GM19023 (cell line): ENCODE measurements around the gene PCGF5.
"Not testable (repeated sequence)": the region's sequence is repeated elsewhere in the genome, so short reads cannot be mapped to it uniquely, and the experiment has no call there.

Source experiments
- ATAC-seq: cut with Tn5 transposase; IDR thresholded peaks from one replicate; pipeline ENCODE4 v1.9.1; 2021; ENCODE audit warnings: mild to moderate bottlenecking, moderate library complexity; ENCODE audit not compliant: unreplicated experiment

The PCGF5 gene

DNA sequence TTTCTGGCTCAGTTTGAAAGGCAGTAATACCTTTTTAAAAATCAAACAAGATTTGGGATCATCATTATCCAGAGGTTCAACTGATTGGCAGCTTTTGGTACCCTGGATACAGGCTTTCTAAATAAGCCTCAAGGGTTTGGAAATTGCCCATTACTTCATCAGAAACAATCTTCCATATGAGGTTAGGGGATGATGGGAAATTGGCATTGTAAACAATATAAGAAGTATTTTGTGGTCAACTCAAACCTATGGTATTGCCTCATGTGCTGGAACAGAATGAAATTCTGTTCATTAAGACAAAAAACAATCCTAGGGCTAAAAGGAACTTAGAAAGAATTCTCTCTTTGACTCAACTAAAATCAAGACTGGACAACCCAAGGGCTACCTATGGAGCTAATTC, 97.1 kb downstream of the PCGF5 start:
- ATAC-seq: no peak

DNA sequence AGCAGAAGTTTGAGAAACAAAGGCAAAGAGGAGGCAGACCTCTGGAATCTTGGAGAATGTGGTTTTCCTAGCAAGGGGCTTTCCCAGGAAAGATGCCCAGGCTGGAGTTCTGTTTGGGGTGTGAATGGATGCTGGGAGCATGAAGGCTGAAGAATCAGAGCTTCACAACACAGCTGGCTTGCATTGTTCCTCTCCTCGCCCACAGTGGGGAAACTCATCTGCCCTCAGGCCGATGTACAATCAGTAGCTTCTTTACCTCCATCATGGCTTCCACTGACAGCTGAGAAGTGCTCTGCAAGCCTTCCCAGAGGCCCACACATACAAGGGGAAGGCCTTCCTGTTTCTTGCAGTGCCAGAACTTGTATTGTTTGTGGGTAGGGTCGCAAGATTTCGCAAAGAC, 98.9 kb downstream of the PCGF5 start:
- no peak for ATAC-seq

DNA sequence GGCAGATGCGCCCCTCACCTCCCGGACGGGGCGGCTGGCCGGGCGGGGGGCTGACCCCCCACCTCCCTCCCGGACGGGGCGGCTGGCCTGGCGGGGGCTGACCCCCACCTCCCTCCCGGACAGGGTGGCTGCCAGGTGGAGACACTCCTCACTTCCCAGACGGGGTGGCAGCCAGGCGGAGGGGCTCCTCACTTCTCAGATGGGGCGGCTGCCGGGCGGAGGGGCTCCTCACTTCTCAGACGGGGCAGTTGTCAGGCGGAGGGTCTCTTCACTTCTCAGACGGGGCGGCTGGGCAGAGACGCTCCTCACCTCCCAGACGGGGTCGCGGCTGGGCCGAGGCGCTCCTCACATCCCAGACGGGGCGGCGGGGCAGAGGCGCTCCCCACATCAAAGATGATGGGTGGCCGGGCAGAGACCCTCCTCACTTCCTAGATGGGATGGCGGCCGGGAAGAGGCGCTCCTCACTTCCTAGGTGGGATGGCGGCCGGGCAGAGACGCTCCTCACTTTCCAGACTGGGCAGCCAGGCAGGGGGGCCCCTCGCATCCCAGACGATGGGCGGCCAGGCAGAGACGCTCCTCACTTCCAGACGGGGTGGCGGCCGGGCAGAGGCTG, 102.9 kb downstream of the PCGF5 start:
- not testable (repeated sequence) for ATAC-seq

DNA sequence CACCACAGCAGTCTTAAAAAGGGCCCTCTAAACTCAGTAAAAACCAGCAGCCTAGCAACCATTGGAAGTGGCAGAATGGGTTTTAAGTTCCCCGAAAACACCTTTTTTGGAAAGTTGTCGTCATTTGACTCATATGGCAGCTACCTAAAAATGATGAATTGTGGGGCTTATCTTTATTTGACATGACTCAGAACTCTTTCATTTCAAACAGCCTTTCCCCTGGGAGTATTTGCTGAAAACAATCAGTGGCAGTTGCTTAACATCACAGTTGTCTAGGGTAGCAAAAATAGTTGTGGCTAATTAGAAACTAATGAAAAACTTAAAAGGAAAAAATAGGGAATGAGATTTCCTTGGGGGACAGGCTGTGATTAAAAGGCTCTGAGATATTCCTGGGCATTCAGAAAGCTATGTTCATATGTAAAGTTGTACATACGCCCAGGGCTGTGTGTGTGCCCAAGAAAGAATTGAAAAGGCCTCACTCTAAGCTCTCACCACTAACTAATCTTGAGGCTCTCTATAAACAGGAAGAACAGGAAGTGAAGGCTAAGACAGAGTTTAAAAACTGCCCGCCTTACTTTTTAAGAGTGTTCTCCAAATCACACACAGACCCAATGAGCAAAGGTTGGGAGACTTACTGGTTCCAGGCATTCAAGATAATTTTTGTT, 108.0 kb downstream of the PCGF5 start:
- ATAC-seq: no peak
